ENCODE measurements around the gene SPEN. TPM values are rescaled to one million over a fixed set of nuclear protein-coding genes. Genes with fewer than 3 reads are reported as not detected.
A peak's percentile ranks its signal among the peaks of the same experiment; 100 is the strongest.
"Not testable (repeated sequence)": the region's sequence is repeated elsewhere in the genome, so short reads cannot be mapped to it uniquely, and the experiment has no call there.

Gene SPEN
- total RNA-seq, 1 experiment from 2014 or later = 44.2 TPM

DNA sequence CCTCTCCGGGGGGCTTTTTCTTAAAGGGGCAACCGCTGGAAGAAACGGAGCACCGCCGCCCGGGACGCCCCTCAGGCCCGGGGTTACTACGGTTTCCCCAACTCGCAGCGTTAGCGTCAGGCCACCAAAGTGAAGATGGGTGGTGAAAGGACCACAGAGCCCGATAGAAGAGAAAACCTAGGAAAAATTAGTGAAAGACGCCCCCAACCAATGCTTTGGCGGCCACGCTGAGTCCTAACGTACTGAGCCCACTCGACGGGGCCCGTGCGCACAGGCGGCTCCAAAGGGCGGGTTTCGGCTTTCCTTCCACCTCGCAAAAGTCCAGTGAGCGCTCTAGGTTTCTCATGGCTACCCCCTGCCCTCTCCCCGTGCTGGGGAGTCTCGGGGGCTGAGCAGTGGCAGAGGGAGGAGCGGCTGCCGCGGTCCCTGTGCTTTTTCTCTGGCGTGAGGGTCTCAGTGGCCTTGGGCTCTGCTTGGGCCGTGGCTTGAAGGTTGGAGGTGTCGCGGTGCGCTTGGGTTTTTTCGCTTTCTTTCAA, 12.2 kb upstream of the SPEN start:
- H3K27me3 Mint-ChIP-seq (ENCODE audit: insufficient read depth, unreplicated experiment) = no peaks in the 10 kb centered on the region
- peak overlapping the region; percentile 87 for H3K4me3 Mint-ChIP-seq (ENCODE audit: unreplicated experiment)
- intact Hi-C loops (cut with micrococcal nuclease) = loop anchor here (1.0 to 2.0 kb wide), 2 partner anchors 12 to 34 kb away; partner anchors contain the start of gene SPEN
- ChIA-PET CTCF (no interaction called here), POLR2A (interaction anchor here (0.8 to 5.4 kb wide), 17 partner anchors 9 to 172 kb away, joined by 3 to 283 read pairs (median 15); partner anchors contain the start of gene SPEN)
- H3K9me3 Mint-ChIP-seq (ENCODE audit: unreplicated experiment) = no peaks in the 10 kb centered on the region
- DNase-seq (ENCODE audit: unreplicated experiment) = no peak
- peak overlapping the region; percentile 93 for H3K27ac Mint-ChIP-seq (ENCODE audit: low read depth, unreplicated experiment)
- TSS peak; percentile 15 for BruUV-seq (replicated peaks)
- no peaks in the 10 kb centered on the region for H3K36me3 Mint-ChIP-seq (ENCODE audit: insufficient read depth, unreplicated experiment)
- TF ChIP-seq, protein P1, sequence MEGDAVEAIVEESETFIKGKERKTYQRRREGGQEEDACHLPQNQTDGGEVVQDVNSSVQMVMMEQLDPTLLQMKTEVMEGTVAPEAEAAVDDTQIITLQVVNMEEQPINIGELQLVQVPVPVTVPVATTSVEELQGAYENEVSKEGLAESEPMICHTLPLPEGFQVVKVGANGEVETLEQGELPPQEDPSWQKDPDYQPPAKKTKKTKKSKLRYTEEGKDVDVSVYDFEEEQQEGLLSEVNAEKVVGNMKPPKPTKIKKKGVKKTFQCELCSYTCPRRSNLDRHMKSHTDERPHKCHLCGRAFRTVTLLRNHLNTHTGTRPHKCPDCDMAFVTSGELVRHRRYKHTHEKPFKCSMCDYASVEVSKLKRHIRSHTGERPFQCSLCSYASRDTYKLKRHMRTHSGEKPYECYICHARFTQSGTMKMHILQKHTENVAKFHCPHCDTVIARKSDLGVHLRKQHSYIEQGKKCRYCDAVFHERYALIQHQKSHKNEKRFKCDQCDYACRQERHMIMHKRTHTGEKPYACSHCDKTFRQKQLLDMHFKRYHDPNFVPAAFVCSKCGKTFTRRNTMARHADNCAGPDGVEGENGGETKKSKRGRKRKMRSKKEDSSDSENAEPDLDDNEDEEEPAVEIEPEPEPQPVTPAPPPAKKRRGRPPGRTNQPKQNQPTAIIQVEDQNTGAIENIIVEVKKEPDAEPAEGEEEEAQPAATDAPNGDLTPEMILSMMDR (IDR thresholded peaks at IDR 0.05; ENCODE audit: unreplicated experiment) = no peak
- H3K4me1 Mint-ChIP-seq (ENCODE audit: insufficient read depth, unreplicated experiment) = peaks cover 12% of the 10 kb centered on the region

DNA sequence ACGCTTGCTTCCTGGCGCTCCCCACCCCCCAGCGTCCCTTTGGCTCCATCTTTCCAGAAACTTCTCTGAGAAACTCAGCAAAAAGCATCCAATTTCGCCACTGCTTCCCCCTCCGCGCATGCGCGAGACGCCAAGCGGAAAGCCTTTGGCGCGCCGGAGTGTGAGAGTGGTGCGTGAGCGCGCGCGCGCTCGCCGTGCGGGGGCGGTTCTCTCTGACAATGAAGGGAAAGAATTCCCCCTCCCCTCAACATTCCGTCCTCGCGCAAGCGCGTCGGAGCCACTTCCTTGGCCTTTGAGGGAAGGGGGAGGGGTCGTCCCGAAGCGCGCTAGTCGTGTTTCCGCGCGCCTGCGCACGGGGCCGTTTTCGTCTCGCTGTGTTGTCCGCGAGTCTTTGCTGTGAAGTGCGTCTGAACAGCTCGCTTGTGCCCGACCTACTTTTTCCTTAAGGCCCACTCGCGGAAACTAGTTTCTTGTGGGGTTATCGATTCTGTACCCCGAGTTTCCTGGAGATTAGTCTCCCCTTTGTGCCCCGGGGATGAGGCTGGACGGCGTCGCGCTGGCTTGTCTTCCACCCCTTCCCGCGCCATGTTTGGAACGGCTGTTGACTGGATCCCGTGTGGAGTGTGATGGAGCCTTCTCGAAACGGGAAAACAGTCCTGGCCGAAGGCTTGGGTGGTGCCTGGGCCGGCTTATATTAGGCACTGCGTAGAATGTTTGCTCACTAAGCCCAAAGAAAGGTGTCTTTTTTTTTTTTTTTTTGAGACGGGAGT, 11.6 kb upstream of the SPEN start:
- BruUV-seq (replicated peaks) = no TSS peak

DNA sequence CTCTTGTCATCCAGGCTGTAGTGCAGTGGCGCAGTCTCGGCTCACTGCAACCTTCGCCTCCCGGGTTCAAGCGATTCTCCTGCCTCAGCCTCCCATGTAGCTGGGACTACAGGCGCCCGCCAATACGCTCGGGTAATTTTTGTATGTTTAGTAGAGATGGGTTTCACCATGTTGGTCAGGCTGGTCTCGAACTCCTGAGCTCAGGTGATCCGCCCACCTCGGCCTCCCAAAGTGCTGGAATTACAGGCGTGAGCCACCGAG, 11.1 kb upstream of the SPEN start:
- H3K36me3 Mint-ChIP-seq (ENCODE audit: insufficient read depth, unreplicated experiment); DNase-seq (ENCODE audit: unreplicated experiment); H3K9me3 Mint-ChIP-seq (ENCODE audit: unreplicated experiment); H3K27me3 Mint-ChIP-seq (ENCODE audit: insufficient read depth, unreplicated experiment); H3K4me1 Mint-ChIP-seq (ENCODE audit: insufficient read depth, unreplicated experiment); intact Hi-C loops (cut with micrococcal nuclease): not testable (repeated sequence)
- POLR2A ChIA-PET = interaction anchor here (0.5 to 5.4 kb wide), 11 partner anchors 8 to 321 kb away, joined by 3 to 112 read pairs (median 3); partner anchors contain the start of gene SPEN
- BruUV-seq (replicated peaks) = TSS peak; percentile 69
- Mint-ChIP-seq H3K27ac (ENCODE audit: low read depth, unreplicated experiment) (peak overlapping the region; percentile 93), H3K4me3 (ENCODE audit: unreplicated experiment) (peak overlapping the region; percentile 87)
- CTCF ChIA-PET = interaction anchor here (0.7 kb wide), 1 partner anchor 1210 kb away, joined by 3 read pairs; no protein-coding TSS in a partner anchor

More for the DNA sequence above, 11.6 kb upstream of the SPEN start:
- TF ChIP-seq, protein P1 (IDR thresholded peaks at IDR 0.05; ENCODE audit: unreplicated experiment) = no peak
- DNase-seq (ENCODE audit: unreplicated experiment) = peak; percentile 99
- Mint-ChIP-seq H3K4me1 (ENCODE audit: insufficient read depth, unreplicated experiment) (peaks cover 6% of the 10 kb centered on the region), H3K4me3 (ENCODE audit: unreplicated experiment) (peak overlapping the region; percentile 87), H3K9me3 (ENCODE audit: unreplicated experiment) (no peaks in the 10 kb centered on the region), H3K27me3 (ENCODE audit: insufficient read depth, unreplicated experiment) (no peaks in the 10 kb centered on the region), H3K36me3 (ENCODE audit: insufficient read depth, unreplicated experiment) (no peaks in the 10 kb centered on the region), H3K27ac (ENCODE audit: low read depth, unreplicated experiment) (peak overlapping the region; percentile 93)
- POLR2A ChIA-PET = interaction anchor here (0.5 to 5.4 kb wide), 12 partner anchors 9 to 322 kb away, joined by 3 to 112 read pairs (median 3); partner anchors contain the start of gene SPEN
- intact Hi-C loops (cut with micrococcal nuclease) = loop anchor here (1.0 to 2.0 kb wide), 2 partner anchors 11 to 35 kb away; partner anchors contain the start of gene SPEN
- CTCF ChIA-PET = interaction anchor here (0.7 kb wide), 1 partner anchor 1210 kb away, joined by 3 read pairs; no protein-coding TSS in a partner anchor

DNA sequence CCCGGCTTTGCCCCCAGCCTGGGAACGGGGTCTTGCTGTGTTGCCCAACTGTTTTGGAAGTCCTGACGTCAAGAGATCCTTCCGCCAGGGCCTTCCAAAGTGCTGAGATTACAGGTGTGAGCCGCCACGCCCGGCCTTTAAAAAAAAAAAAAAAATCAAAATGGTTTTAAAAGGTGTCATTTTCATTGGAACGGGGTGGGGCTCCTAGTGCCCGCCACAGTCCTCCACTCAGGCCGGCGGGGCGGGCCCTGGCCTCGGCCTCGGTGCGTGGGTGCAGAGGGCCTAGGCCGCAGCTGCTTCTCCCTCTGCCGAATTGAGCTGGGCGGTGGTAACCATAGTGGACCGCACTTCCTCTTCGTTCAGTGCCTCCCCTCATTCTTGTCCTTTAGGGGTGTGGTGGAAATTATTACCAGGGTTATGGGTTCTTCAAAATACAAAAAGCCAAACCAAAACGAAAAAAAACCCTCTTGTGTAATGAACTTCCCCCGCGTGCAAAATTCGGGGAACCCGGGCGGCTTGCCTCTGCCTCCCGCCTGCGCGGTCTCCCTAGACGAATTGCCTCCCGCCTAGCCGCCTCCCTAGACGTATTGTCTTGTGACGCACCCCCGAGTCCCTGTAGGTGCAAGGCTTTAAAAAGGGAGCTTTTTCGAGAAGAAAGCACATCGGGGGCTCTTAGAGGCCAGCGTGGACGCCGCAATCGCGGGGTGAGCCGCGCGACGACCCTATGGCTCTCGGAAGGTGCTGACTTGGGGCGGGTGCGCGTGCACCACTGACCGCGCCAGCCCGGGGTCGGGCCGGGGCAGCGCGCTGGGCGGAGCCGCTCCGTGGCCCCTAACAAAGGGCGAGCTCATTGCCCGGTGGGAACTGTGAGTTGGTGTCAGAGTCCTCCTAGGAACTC, 10.5 kb upstream of the SPEN start:
- Mint-ChIP-seq H3K36me3 (ENCODE audit: insufficient read depth, unreplicated experiment) (no peaks in the 10 kb centered on the region), H3K27ac (ENCODE audit: low read depth, unreplicated experiment) (no peak overlapping the region), H3K4me1 (ENCODE audit: insufficient read depth, unreplicated experiment) (no peaks in the 10 kb centered on the region), H3K27me3 (ENCODE audit: insufficient read depth, unreplicated experiment) (no peaks in the 10 kb centered on the region), H3K4me3 (ENCODE audit: unreplicated experiment) (no peak overlapping the region), H3K9me3 (ENCODE audit: unreplicated experiment) (no peaks in the 10 kb centered on the region)
- ChIA-PET POLR2A (interaction anchor here (1.1 to 5.4 kb wide), 5 partner anchors 8 to 71 kb away, joined by 3 to 112 read pairs (median 8); partner anchors contain the start of gene SPEN), CTCF (interaction anchor here (0.6 to 0.7 kb wide), 2 partner anchors 399 to 1209 kb away, joined by 3 read pairs; no protein-coding TSS in a partner anchor)
- no TSS peak for BruUV-seq (replicated peaks)
- DNase-seq (ENCODE audit: unreplicated experiment) = no peak
- TF ChIP-seq, protein P1 (IDR thresholded peaks at IDR 0.05; ENCODE audit: unreplicated experiment) = no peak
- intact Hi-C loops (cut with micrococcal nuclease) = no loop called here

Data from MCF 10A (cell line).